ENCODE results near the gene FBF1. TPM values are rescaled to one million over a fixed set of nuclear protein-coding genes. Genes with fewer than 3 reads are reported as not detected.
"Not testable (repeated sequence)": the region's sequence is repeated elsewhere in the genome, so short reads cannot be mapped to it uniquely, and the experiment has no call there.

Gene FBF1
- total RNA-seq, 1 donor from 2014 or later: 3.8 TPM

DNA sequence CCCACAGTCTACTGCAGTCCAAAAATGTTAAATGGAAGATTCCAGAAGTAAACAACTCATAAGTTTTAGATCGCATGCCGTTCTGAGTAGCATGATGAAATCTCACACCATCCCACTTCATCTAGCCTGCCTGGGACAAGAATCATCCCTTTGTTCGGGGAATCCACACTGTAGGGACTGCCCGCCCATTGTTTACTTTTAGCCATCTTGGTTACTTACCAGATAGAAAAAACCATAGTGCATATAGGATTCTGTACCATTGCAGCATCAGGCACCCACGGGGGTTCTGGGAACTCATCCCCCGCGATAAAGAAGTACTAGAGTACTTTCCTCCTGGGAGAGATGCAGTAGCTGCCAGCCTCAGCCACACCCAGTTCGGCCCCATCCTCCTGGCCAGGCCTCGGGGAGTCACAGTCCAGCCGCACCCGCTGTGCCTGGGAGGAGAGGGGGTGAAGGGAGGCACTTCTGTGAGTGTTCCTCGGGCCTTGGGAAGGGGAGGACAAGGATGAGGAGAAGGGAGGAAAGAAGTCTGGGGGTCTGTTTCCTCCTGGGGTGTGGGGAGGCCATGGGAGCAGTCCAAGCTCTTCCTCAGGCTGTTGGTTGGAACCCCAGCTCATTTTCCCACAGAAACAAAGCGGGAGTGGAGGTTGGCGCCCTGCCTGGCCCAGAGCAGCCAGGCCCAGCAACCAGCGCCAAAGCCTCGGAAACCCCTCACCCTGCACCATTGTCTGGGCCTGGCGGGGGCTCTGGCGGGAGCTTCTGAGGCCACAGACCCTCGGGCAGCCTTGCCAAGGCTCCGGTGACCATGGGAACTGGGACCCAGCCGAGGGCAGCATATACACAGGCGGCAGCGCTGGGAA is 71.3 kb downstream of the FBF1 start:
- no peaks in the 10 kb centered on the region for H3K27me3 ChIP-seq (ENCODE audit: control insufficient read depth, insufficient read depth, low read length)
- TF ChIP-seq, protein P1, sequence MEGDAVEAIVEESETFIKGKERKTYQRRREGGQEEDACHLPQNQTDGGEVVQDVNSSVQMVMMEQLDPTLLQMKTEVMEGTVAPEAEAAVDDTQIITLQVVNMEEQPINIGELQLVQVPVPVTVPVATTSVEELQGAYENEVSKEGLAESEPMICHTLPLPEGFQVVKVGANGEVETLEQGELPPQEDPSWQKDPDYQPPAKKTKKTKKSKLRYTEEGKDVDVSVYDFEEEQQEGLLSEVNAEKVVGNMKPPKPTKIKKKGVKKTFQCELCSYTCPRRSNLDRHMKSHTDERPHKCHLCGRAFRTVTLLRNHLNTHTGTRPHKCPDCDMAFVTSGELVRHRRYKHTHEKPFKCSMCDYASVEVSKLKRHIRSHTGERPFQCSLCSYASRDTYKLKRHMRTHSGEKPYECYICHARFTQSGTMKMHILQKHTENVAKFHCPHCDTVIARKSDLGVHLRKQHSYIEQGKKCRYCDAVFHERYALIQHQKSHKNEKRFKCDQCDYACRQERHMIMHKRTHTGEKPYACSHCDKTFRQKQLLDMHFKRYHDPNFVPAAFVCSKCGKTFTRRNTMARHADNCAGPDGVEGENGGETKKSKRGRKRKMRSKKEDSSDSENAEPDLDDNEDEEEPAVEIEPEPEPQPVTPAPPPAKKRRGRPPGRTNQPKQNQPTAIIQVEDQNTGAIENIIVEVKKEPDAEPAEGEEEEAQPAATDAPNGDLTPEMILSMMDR (IDR thresholded peaks at IDR 0.05; ENCODE audit: insufficient read depth, low read length, poor library complexity, severe bottlenecking): no peak
- no peak overlapping the region for H3K4me3 ChIP-seq (ENCODE audit: low read depth, low read length)
- DNase-seq (ENCODE audit: low read depth): no peak
- H3K36me3 ChIP-seq (ENCODE audit: control insufficient read depth, insufficient read depth, low read length): no peaks in the 10 kb centered on the region

DNA sequence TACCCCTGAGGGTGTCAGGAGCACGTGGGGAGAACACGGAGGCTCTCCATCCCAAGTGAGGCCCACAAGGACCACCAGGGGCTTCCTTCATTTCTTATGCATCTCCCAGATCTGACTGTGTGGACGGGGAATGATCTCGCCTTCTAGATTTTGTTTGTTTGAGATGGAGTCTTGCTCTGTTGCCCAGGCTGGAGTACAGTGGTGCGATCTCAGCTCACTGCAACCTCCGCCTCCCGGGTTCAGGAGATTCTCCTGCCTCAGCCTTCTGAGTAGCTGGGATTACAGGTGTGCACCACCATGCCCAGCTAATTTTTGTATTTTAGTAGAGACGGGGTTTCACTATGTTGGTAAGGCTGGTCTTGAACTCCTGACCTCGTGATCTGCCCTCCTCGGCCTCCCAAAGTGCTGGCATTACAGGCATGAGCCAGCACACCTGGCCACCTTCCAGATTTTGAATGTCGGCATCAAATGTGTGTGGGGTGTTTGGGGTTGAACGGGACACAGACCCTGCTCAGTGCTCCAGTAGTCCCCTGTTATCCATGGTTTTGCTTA is 72.0 kb downstream of the FBF1 start:
- H3K36me3 ChIP-seq (ENCODE audit: control insufficient read depth, insufficient read depth, low read length): not testable (repeated sequence)

DNA sequence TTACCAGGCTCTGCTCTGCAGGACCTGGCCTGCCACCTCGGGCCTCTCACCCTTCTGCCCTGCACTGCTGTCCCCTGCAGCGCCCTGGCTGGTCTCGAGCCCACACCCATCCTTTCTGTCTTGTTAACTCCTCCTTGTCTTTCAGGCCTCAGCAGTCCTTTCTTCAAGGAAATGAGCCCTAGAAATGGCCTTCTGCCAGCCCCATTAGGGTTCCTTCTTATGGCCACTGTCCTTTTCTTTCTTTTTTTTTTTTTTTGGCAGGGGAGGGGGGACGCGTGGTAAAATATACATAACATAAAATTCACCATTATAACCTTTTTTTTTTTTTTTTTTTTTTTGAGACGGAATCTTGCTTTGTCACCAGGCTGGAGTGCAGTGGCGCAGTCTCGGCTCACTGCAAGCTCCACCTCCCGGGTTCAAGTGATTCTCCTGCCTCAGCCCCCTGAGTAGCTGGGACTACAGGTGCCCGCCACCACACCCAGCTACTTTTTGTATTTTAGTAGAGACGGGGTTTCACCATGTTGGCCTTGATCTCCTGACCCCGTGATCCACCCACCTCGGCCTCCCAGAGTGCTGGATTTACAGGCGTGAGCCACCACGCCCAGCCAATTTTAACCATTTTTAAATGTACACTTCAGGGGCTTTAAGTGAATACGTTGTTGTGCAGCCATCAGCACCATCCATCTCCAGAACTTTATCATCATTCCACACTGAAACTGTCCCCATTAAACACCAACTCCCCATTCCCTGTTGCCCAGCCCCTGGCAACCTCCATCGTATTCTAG is 75.2 kb downstream of the FBF1 start:
- H3K4me3 ChIP-seq (ENCODE audit: low read depth, low read length); H3K36me3 ChIP-seq (ENCODE audit: control insufficient read depth, insufficient read depth, low read length): not testable (repeated sequence)

More for the DNA sequence above, 72.0 kb downstream of the FBF1 start:
- not testable (repeated sequence) for DNase-seq (ENCODE audit: low read depth); H3K27me3 ChIP-seq (ENCODE audit: control insufficient read depth, insufficient read depth, low read length); H3K4me3 ChIP-seq (ENCODE audit: low read depth, low read length)

DNA sequence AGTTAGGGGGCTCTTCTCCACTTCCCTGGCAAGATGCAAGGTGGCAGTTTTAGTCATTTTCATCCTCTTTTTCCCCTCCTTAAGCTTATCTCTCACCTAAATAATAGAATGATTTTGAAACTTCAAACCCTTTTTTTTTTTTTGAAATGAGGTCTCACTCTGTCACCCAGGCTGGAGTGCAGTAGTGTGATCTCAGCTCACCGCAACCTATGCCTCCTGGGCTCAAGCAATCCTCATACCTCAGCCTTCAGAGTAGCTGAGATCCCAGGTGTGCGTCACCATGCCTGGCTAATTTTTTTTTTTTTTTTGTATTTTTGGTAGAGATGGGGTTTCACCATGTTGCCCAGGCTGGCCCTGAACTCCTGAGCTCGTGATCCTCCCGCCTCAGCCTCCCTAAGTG is 76.0 kb downstream of the FBF1 start:
- not testable (repeated sequence) for H3K36me3 ChIP-seq (ENCODE audit: control insufficient read depth, insufficient read depth, low read length); H3K27me3 ChIP-seq (ENCODE audit: control insufficient read depth, insufficient read depth, low read length); DNase-seq (ENCODE audit: low read depth); H3K4me3 ChIP-seq (ENCODE audit: low read depth, low read length)

More for the DNA sequence above, 75.2 kb downstream of the FBF1 start:
- H3K27me3 ChIP-seq (ENCODE audit: control insufficient read depth, insufficient read depth, low read length); DNase-seq (ENCODE audit: low read depth): not testable (repeated sequence)

DNA sequence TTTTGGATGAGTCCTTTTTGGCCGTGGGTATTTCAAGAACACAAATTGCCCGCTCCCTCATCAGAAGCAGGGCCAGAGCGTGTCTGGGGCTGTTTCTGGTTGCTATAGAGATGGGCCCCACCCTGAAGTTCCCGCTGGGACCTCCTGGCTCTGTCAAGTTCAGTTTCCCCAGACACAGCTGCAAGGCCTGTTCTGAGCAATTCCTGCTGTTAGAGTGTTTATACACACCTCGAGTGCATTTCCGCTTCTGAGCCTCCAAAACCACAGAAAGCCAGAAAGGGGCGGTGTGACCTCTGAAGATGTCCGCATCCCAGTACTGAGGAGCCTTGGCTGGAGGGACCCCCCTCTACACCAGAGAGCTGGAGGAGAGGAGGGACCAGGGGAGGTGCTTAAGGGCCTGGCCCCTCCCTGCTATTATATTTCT is 76.4 kb downstream of the FBF1 start:
- Histone ChIP-seq H3K27me3 (ENCODE audit: control insufficient read depth, insufficient read depth, low read length) (no peaks in the 10 kb centered on the region), H3K36me3 (ENCODE audit: control insufficient read depth, insufficient read depth, low read length) (no peaks in the 10 kb centered on the region), H3K4me3 (ENCODE audit: low read depth, low read length) (no peak overlapping the region)
- no peak for DNase-seq (ENCODE audit: low read depth)
- TF ChIP-seq, protein P1 (IDR thresholded peaks at IDR 0.05; ENCODE audit: insufficient read depth, low read length, poor library complexity, severe bottlenecking): no peak

DNA sequence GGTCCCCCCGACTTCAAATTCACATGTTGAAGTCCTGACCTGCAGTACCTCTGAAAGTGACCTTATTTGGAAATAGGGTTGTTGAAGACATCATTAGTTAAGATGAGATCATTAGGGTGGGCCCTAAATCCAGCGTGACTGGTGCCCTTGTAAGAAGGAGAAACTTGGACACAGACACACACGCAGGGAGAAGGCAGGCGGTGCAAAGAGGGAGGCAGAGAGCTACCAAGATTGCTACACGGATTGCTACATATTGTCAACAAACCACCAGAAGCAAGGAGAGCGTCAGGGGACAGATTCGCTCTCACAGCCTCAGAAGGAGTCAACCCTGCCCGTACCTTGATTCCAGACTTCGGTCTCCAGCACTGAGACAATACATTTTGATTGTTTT is 78.9 kb downstream of the FBF1 start:
- no peak for DNase-seq (ENCODE audit: low read depth)
- Histone ChIP-seq H3K27me3 (ENCODE audit: control insufficient read depth, insufficient read depth, low read length) (no peaks in the 10 kb centered on the region), H3K4me3 (ENCODE audit: low read depth, low read length) (no peak overlapping the region), H3K36me3 (ENCODE audit: control insufficient read depth, insufficient read depth, low read length) (no peaks in the 10 kb centered on the region)
- TF ChIP-seq, protein P1 (IDR thresholded peaks at IDR 0.05; ENCODE audit: insufficient read depth, low read length, poor library complexity, severe bottlenecking): no peak

Other genes with a start within 250 kb of the FBF1 start
- 17.8 and 27.9 TPM in 2 replicates for gene ITGB4, start 219.6 kb downstream of the FBF1 start, total RNA-seq
- 18.7 and 21.2 TPM in 2 replicates for gene GALK1, start 175.8 kb downstream of the FBF1 start, total RNA-seq
- gene UNK, start 156.2 kb downstream of the FBF1 start, total RNA-seq: 18.6 and 23.7 TPM in 2 replicates
- 14.0 and 17.9 TPM in 2 replicates for gene UNC13D, start 96.6 kb downstream of the FBF1 start, total RNA-seq
- gene WBP2, start 85.7 kb downstream of the FBF1 start, total RNA-seq: 93.3 and 105 TPM in 2 replicates
- 56.5 and 75.8 TPM in 2 replicates for gene TRIM47, start 62.5 kb downstream of the FBF1 start, total RNA-seq
- gene TRIM65, start 44.1 kb downstream of the FBF1 start, total RNA-seq: 22.7 and 31.8 TPM in 2 replicates
- gene MRPL38, start 36.2 kb downstream of the FBF1 start, total RNA-seq: 36.5 and 49.4 TPM in 2 replicates
- gene ACOX1, start 38.1 kb upstream of the FBF1 start, total RNA-seq: 40.1 and 41.1 TPM in 2 replicates
- gene TEN1, start 38.2 kb upstream of the FBF1 start, total RNA-seq: 28.9 and 42.0 TPM in 2 replicates
- gene CDK3, start 59.8 kb upstream of the FBF1 start, total RNA-seq: 7.4 and 11.5 TPM in 2 replicates
- gene EVPL, start 86.3 kb upstream of the FBF1 start, total RNA-seq: 8.5 and 8.8 TPM in 2 replicates
- gene SRP68, start 131.5 kb upstream of the FBF1 start, total RNA-seq: 45.7 and 53.2 TPM in 2 replicates
- gene GALR2, start 133.7 kb upstream of the FBF1 start, total RNA-seq: 0.33 and 0.34 TPM in 2 replicates
- not detected in 2 replicates for gene ZACN, start 138.1 kb upstream of the FBF1 start, total RNA-seq
- gene EXOC7, start 162.7 kb upstream of the FBF1 start, total RNA-seq: 80.1 and 88.9 TPM in 2 replicates
- gene FOXJ1, start 200.2 kb upstream of the FBF1 start, total RNA-seq: 2.3 and 3.0 TPM in 2 replicates